ENCODE results near the gene CLDN3.
"Not testable (repeated sequence)": the region's sequence is repeated elsewhere in the genome, so short reads cannot be mapped to it uniquely, and the experiment has no call there.

Gene CLDN3, protein sequence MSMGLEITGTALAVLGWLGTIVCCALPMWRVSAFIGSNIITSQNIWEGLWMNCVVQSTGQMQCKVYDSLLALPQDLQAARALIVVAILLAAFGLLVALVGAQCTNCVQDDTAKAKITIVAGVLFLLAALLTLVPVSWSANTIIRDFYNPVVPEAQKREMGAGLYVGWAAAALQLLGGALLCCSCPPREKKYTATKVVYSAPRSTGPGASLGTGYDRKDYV

GRCh38 chr7:73770002-73770859 lies at the start of gene CLDN3:
CLDN3 (minus strand) TSS chr7:73770270; CDS start chr7:73770049, 221 bp downstream.
- DNase-seq (ENCODE audit: low spot score) = no peak

GRCh38 chr7:73817121-73817520 lies 47.1 kb upstream of the CLDN3 start:
- DNase-seq (ENCODE audit: low spot score) = no peak

GRCh38 chr7:73815436-73815835 lies 45.4 kb upstream of the CLDN3 start:
- no peak for DNase-seq (ENCODE audit: low spot score)

- no peak for DNase-seq (ENCODE audit: low spot score)
Observed at GRCh38 chr7:73812996-73813395, 42.9 kb upstream of the CLDN3 start.

DNA sequence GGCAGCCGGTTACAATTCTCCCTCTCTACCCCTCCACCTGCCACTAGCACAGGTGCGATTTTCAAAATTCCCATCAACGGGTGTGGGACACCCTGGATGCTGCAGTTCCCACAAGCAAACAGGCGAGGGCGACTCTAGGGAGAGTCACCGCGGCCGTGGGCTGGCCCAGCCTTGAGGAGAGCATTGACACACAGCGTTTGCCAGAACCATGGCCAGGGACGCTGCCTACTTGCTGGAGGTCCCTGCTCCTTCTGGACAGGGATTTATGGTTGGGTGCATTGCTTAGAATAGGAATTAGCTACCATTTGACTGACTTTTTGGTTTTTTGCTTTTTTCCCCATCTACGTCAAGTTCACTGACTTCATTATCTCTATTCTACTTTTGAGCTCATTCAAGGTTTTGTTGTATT lies 41.7 kb upstream of the CLDN3 start:
- peak; percentile 51 for DNase-seq (ENCODE audit: low spot score)

- DNase-seq (ENCODE audit: low spot score) = no peak
Observed at GRCh38 chr7:73810998-73811360, 40.9 kb upstream of the CLDN3 start.

GRCh38 chr7:73809467-73809951 lies 39.4 kb upstream of the CLDN3 start:
- DNase-seq (ENCODE audit: low spot score) = no peak

- DNase-seq (ENCODE audit: low spot score) = no peak
Observed at GRCh38 chr7:73802459-73802858, 32.4 kb upstream of the CLDN3 start.

DNA sequence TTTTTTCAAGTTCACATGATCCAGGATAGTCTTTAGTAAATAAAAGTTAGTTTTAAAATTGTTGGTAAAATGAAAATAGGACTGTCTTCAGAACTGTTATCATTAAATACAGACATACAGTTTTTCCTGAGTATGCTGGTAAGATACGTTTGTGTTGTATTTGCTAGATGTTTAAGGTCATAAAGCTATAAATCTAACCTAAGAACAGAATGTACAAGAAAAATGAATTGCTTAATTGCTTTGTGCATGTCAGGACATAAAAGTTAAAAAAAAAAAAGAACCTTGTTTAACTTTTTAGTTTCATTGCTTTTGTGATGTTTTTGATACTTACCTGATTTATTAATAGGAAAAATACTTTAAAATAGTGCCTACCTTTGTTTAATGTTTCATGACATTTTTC lies 31.5 kb upstream of the CLDN3 start:
- no peak for DNase-seq (ENCODE audit: low spot score)

DNA sequence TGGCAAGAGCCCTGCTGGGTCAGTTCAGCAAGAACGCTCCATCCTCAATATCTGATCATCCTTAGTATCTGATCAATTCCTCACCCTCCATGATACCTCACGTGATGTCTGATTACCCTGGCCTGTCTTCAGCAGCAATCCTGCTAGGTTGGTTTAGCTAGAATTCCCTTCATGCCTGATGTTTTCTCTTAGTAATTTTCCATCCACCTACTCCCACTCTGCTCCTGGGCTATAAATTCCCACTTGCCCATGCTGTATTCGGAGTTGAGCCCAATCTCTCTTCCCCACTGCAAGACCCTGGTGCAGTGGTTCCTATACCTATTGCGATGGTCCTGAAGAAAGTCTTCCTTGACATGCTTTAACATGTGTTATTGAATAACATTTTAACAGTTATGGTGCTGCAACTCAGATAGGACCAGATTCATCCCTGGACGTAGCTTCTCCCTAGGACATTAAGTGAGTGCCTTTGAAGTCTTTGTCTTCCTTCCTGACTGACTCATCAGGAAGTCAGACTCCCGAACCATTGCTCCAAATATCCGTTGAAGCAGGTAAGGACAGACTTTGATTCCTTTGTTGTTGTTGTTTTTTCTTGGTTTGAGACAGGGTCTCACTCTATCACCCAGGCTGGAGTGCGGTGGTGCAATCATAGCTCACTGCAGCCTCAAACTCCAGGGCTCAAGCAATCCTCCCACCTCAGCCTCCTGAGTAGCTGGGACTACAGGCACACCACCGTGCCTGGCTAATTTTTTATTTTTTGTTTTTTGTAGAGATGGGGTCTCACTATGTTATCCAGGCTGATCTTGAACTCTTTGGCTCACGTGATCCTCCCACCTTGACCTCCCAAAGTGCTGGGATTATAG lies 29.4 kb upstream of the CLDN3 start:
- no peak for DNase-seq (ENCODE audit: low spot score)

DNA sequence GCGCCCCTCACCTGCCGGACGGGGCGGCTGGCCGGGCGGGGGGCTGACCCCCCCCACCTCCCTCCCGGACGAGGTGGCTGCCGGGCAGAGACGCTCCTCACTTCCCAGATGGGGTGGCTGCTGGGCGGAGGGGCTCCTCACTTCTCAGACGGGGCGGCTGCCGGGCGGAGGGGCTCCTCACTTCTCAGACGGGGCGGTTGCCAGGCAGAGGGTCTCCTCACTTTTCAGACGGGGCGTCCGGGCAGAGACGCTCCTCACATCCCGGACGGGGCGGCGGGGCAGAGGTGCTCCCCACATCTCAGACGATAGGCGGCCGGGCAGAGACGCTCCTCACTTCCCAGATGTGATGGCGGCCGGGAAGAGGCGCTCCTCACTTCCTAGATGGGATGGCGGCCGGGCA lies 27.1 kb upstream of the CLDN3 start:
- DNase-seq (ENCODE audit: low spot score) = not testable (repeated sequence)

GRCh38 chr7:73796656-73797055 lies 26.6 kb upstream of the CLDN3 start:
- DNase-seq (ENCODE audit: low spot score) = not testable (repeated sequence)

DNA sequence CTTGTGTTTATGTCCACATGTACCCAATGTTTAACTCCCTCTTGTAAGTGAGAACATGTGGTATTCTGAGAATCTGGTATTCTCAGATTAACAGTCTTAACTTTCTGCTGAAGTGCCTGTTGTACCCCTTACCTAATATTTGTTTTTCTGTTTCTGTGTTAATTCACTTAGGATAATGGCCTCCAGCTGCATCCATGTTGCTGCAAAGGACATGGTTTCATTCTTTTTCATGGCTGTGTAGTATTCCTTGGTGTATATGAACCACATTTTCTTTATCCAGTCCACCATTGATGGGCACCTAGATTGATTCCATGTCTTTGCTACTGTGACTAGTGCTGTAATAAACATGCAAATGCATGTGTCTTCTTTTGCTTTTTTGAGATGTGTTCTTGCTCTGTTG lies 25.1 kb upstream of the CLDN3 start:
- not testable (repeated sequence) for DNase-seq (ENCODE audit: low spot score)

DNA sequence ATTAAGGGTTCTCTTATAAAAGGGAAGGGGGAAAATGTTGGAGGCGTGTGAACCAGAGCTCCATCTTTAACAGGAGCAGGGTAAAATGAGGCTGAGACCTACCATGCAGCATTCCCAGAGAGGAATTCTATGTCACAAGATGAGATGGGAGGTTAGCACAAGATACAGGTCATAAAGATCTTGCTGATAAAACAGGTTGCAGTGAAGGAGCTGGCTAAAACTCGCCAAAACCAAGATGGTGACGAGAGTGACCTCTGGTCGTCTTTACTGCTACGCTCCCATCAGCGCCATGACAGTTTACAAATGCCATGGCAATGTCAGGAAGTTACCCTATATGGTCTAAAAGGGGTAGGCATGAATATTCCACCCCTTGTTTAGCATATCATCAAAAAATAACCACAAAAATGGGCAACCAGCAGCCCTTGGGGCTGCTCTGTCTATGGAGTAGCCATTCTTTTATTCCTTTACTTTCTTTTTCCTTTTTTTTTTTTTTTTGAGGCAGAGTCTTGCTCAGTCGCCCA lies 21.2 kb upstream of the CLDN3 start:
- DNase-seq (ENCODE audit: low spot score) = not testable (repeated sequence)

DNA sequence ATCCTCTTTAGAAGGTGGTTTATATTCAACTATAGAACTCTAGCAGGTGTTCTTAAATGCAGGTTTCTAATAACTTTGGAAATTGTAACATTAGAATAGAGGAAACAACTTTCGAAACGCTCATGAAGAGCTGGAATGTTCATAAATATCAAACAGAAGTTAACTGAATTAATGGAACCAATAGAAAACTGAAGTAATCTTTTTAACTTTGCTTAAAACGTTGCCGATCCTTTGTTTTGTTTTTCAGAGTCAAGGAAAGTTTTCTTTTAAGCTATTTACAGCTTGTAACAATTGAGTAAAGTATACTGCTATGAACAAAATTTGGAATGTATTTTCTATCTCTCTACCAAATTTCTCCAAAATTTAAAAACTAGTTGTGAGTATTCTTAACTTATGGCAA lies 19.0 kb upstream of the CLDN3 start:
- no peak for DNase-seq (ENCODE audit: low spot score)

DNA sequence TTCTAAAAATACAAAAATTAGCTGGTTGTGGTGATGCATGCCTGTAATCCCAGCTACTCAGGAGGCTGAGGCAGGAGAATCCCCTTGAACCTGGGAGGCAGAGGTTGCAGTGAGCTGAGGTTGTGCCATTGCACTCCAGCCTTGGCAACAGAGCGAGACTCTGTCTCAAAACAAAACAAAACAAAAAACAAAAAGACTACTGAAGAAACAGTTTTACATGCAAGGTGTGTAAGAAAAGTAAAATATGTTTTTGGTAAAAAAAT lies 17.6 kb upstream of the CLDN3 start:
- DNase-seq (ENCODE audit: low spot score) = not testable (repeated sequence)

DNA sequence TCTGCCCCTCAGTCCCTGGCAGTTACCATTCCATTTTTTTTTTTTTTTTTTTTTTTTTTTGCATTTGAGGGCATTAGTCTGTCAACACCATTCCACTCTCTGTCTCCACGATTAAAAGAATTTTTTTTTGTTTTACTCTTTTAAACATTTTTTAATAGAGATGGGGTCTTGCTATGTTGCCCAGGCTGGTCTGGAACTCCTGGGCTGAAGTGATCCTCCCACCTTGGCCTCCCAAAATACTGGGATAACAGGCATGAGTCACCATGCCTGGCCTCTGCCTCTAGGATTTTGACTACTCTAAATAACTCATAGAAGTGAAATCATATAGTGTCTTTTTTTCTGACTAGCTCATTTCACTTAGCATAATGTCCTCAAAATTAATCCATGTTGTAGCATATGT lies 16.5 kb upstream of the CLDN3 start:
- DNase-seq (ENCODE audit: low spot score) = no peak

DNA sequence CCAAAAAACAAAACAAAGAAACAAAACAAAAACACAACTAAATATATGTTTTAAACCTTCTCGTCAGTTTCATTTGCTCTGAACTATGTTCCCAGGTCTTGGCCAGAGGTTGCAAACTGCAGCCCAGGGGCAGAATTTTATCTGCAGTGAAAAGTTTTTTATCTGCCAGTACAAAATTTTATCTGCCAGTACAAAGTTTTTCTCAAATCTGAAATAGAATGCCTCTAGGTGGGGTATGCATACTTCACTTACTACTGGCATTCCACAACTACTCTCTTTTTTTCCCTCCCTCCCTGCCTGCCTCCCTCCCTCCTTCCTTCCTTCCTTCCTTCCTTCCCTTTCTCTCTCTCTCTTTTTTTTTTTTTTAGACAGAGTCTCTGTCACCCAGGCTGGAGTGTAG lies 9.4 kb upstream of the CLDN3 start:
- DNase-seq (ENCODE audit: low spot score) = no peak

DNA sequence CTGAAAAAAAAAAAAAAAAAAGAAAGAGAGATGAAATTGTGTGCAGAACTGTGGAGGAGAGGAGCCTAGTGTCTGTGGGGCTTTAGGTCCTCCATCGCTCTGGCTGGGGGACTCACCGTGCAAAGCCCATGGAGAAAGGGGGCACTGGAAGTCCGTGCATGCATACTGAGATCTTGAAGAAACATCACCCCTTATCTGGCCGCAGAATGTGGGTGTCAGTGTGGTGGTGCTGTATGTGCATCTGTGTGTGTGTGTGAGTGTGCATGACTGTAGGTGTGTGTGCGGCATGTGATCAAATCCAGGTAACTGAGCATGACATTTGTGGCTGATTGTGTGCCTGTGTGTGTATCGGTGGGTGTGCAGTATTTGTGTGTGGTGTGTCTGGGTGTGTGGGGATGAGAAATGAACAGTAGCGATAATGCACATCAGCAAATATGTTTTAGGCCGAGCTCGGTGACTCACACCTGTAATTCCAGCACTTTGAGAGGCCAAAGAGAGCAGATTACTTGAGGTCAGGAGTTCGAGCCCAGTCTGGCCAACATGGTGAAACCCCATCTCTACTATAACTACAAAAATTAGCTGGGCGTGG lies 8.8 kb upstream of the CLDN3 start:
- DNase-seq (ENCODE audit: low spot score) = no peak

DNA sequence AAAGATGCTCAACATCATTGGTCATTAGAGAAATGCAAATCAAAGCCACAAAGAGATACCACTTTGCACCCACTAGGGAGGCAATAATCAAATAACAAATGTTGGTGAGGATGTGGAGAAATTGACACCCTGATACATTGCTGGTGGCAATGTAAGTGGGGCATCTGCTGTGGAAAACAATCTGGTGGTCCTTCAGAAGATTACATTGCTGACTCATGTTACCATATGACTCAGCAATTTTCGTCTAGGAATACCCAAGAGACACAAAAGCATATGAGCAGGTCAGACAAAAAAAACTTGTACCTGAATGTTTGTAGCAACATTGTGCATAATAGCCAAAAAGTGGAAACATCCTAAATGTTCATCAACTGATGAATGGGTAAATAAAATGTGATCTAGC lies 4.9 kb upstream of the CLDN3 start:
- no peak for DNase-seq (ENCODE audit: low spot score)

GRCh38 chr7:73773700-73774517 lies 3.8 kb upstream of the CLDN3 start:
- no peak for DNase-seq (ENCODE audit: low spot score)
